ENCODE results near the gene LONRF2. TPM values are rescaled to one million over a fixed set of nuclear protein-coding genes. Genes with fewer than 3 reads are reported as not detected.

The LONRF2 gene
- polyA plus RNA-seq, 5 donors: 2.1 to 4.6 (median 3.4) TPM

DNA sequence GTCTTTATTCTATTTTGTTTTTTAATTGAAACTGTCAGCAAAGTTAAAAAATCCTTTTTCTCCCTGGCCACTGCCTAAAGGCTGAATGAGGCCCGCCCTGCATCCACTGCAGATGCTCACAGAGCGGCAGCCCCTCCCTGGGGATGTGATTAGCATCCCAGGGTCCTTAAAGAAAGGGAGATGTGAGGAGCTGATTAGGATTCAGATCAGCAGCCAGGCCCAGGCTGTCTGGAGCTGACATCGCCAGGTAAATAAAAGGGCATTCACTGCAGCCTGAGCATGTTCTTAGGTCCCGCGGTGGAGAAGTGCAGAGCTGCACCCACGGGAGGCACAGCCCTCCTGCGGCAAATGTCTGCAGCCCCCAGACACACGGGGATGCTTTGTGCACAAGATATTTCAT lies 83.8 kb downstream of the LONRF2 start:
- DNase-seq: no peak

DNA sequence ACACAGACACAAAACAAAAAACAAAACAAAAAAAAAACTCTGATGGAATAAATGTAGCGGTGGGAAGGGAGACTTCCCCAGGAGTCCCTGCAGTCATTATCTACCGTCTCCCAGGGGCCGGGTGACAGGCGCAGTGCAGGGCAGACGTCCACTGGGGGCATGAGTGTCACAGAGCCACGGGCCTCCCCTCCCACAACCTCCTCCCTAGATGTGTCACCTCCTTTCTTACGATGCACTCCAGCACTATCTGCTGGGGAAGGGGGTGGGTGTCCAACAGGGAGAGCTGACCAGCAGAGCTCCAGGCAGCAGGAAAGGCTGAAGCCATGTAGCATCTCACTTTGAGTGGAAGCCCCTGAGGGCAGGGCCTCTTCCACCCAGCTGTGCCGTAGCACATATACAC lies 84.5 kb downstream of the LONRF2 start:
- DNase-seq: no peak

DNA sequence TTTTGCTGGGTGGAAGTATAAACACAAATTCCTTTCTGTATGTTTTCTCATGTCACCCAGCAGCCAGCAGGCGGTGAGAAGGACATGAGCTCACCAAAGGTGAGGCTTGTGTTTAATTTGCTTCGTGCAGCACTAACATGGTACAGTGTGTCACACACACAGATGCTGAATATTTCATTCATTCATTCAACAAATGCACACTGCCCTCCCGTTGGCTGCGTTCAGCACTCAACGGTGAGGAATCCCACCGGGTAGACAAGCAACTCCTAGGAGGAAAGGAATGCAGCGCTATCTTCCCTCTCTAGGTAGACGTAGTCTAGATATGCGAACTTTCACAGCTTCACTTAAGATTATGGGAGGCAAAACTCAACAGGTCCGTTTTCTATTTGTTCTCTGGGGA lies 85.1 kb downstream of the LONRF2 start:
- no peak for DNase-seq

DNA sequence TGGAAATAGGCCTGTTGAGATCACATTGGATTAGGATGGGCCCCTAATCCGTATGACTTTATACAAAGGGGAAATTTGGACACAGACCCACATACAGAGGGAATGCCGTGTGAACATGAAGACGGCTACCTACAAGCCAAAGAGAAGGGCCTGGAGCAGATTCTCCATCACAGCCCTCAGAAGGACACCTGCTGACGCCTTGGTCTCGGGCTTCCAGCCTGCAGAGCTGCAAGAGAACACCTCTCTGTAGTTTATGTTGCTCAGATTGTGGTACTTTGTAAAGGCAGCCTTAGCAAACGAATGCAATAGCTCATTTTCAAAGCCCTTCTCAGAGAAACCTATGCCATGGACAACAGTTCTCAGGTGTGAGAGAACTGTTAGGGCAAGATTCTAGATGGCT lies 86.1 kb downstream of the LONRF2 start:
- no peak for DNase-seq

DNA sequence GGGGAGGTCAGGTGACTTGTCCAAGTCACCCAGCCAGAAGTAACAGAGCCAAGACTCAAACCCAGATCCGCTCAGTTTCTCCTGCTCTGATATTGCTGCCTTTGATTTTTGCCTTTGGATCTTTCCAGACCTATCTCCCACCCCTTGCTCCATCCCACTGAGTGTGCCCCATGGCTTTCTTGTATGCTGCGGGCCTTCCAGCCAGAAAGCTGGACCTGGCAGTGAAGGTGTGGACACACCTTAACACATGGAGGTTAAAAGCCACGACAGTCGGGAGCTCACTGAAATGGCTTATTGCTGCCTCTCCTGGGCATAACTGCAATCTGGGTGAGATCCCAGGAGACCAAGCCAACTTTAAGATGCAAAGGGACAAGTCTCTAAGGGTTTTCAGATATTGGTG lies 86.7 kb downstream of the LONRF2 start:
- DNase-seq: no peak

DNA sequence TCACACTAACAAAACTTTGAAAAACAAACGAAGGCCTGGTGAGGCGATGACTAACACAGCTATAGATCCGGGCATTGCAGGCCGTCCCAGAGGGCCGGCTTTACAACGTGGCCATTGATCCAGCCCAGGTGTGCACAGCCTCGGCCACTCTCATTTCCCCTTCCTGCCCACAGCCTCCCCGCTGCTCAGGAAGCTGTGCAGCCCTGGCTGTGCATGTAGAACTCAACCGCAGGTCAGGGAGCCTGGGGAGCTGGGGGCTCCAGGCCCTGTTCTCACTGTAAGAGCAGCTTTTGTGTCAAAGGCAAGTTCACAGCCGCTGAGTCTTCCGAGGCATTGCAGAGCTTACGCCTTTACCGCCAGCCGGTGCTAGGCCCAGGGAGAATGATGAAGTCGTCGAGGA lies 87.2 kb downstream of the LONRF2 start:
- no peak for DNase-seq

DNA sequence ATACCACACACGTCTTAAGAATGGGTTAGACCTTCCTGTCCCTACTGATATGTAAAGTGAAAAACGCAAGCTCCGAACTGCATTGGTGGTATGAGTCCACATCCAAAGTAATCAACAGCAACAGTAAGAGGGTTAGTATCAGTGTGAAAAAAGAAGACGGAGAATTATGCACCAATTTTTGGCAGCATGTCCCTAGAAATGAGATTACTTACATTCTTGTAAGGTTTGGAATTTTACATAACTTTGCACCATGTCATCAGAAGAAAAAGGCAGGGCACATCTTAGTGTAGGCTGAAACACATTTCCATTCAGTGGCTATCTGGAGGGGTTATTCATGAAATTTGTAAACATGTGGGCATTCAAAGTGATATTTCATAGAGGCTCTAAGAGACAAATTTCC lies 88.2 kb downstream of the LONRF2 start:
- DNase-seq: no peak

DNA sequence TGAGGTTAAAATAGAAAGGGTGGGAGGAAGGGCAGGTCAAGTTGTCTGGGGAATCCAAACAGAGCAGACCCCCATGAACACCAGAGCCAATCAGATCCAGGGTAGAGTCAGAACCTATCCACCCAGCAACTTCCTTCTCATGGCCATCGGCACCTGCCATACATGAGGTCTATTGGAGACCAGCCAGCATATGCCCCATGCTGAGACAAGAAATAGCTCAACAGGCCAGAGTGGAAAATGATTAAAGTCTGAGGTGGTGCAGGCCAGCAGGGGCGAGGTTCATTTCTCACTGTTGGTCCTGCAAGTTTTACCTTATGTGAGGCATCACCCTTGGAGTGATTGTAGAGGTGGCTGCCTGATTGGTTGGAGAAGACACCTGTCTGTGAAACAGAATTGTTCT lies 89.2 kb downstream of the LONRF2 start:
- DNase-seq: no peak

DNA sequence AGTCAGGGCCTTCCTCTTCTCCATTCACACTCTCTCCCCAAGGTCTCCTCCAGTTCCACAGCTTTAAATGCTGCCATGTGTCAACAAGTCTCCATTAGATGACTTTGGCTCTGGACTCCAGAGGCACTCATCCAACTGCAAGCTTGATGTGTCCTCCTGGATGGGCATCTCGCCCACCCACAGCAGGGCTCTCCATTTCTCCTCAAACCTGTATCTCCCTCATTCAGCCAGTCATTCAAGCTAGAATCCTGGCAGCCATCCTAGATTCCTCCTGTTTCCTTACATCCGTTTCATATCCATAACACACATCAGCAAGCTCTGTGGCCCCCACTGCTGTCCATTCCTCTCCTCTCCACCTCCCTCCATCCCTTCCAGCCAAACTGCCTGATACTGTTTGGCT lies 91.5 kb downstream of the LONRF2 start:
- no peak for DNase-seq

DNA sequence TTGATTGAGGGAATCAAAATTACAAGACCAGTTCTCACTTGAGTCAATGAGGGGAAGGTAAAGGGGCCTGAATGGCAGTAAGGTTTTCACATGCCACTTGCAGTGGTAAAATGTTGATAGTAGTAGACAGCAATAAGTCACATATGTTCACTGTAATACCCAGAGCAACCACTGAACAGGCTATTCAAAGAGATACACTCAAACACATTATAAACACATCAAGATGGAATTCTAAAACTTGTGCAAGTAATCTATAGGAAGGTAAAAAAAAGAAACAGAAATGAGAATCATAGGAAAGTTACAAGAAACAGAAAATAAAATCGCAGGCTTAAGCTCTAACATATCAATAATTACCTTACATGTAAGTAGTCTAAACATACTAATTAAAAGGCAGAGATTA lies 93.3 kb downstream of the LONRF2 start:
- no peak for DNase-seq

DNA sequence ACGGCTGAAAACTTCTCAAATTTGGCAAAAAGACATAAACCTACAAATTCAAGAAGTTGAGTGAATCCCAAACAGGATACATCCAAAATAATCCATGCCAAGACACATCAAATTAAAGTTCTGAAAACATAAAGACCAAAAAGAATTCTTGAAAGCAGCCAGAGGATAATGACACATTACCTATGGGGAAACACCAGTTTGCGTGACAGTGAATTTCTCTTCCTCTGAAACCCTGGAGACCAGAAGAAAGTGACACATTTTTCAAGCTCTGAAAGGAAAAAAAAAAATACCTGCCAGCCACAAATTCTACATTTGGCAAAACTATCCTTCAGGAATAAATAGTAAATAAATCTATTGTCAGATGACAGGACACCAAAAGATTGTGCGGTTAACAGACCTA lies 93.9 kb downstream of the LONRF2 start:
- DNase-seq: no peak

DNA sequence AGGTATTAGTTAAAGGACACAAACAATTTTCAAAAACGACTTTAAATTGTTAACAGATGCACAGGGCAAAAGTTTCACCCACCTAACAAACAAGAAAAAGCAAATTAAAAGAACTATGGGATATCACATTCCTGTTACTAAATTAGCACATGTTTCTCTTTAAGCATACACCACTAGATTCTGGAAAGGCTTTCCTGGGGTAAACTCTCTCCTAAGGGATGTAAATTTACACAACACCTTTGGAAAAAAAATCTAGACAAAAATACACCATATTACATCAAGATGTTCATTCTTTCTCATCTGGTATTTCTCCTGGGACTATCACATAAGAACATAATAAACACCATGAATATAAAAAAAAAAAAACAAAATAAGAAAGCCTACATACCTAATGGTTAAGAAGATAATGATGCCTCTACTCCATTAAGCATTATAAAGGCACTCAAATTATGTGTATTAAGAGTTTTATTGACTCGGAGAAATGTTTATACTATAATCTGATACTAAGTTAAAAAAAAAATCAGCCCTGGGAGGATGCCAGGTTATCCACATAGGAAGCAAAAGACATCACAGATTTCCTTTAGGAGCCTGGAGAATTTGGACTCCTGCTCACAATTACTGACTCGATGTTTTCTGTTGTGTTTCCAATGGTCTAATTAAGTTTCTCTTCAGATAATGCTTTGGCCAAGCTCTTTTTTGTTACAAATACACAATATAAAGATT lies 97.2 kb downstream of the LONRF2 start:
- no peak for DNase-seq

DNA sequence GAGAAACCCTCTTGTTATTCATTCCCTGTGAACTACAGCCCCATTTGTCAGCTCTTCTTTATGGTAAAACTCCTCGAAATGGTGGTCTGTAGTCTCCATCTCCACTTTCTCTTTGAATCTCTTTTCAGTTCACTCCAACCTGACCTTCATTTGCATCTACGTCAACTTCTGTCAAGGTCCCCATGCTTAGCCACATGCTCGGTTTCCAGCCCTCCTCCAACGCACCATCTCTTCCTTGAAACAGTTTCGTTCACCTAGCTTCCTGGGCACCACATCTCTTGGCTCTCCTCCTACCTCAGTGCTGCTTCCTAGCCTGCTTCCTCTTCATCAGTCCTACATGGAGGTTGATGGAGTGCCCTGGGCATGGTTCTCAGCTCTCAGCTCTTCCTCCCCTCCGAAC lies 98.8 kb downstream of the LONRF2 start:
- no peak for DNase-seq

Other genes with a start within 250 kb of the LONRF2 start
- 10 to 100 TPM; 17.1 to 21.3 (median 19.1) TPM for gene AFF3, start 179.9 kb downstream of the LONRF2 start, polyA plus RNA-seq (ENCODE audit: insufficient read depth in 1 of 5, insufficient read length in 5 of 5, low replicate concordance in 1 of 5)
- 10 to 100 TPM; 26.6 to 30.7 (median 28.8) TPM for gene CHST10, start 95.2 kb upstream of the LONRF2 start, polyA plus RNA-seq (ENCODE audit: insufficient read depth in 1 of 5, insufficient read length in 5 of 5, low replicate concordance in 1 of 5)
- gene NMS, start 148.0 kb upstream of the LONRF2 start, polyA plus RNA-seq (ENCODE audit: insufficient read depth in 1 of 5, insufficient read length in 5 of 5, low replicate concordance in 1 of 5): not detected
- gene PDCL3, start 240.5 kb upstream of the LONRF2 start, polyA plus RNA-seq (ENCODE audit: insufficient read depth in 1 of 5, insufficient read length in 5 of 5, low replicate concordance in 1 of 5): 10 to 100 TPM; 27.8 to 31.8 (median 29.9) TPM